ENCODE data around the gene RASA2. TPM values are rescaled to one million over a fixed set of nuclear protein-coding genes. Genes with fewer than 3 reads are reported as not detected.

The RASA2 gene
- total RNA-seq, 1 donor from 2014 or later = 13.2 TPM

GRCh38 chr3:141485641-141486495 lies 959 bp upstream of the RASA2 start:
- no peak for DNase-seq
- Mint-ChIP-seq H3K36me3 (ENCODE audit: unreplicated experiment) (peaks cover 4% of the 10 kb centered on the region), H3K4me3 (ENCODE audit: unreplicated experiment) (peak overlapping the region; percentile 87), H3K9me3 (ENCODE audit: unreplicated experiment) (peaks cover 10% of the 10 kb centered on the region), H3K27ac (ENCODE audit: unreplicated experiment) (peak overlapping the region; percentile 81), H3K27me3 (ENCODE audit: unreplicated experiment) (peaks cover 6% of the 10 kb centered on the region), H3K4me1 (ENCODE audit: low read depth, unreplicated experiment) (peaks cover 16% of the 10 kb centered on the region)
- TF ChIP-seq CTCF (IDR thresholded peaks at IDR 0.05; ENCODE audit: partially characterized antibody, unreplicated experiment) = no peak

GRCh38 chr3:141486496-141486745 lies 406 bp upstream of the RASA2 start:
- Mint-ChIP-seq H3K27ac (ENCODE audit: unreplicated experiment) (peak overlapping the region; percentile 81), H3K9me3 (ENCODE audit: unreplicated experiment) (peaks cover 10% of the 10 kb centered on the region), H3K27me3 (ENCODE audit: unreplicated experiment) (peaks cover 6% of the 10 kb centered on the region), H3K4me3 (ENCODE audit: unreplicated experiment) (peak overlapping the region; percentile 87), H3K36me3 (ENCODE audit: unreplicated experiment) (peaks cover 4% of the 10 kb centered on the region), H3K4me1 (ENCODE audit: low read depth, unreplicated experiment) (peaks cover 16% of the 10 kb centered on the region)
- no peak for DNase-seq
- TF ChIP-seq CTCF (IDR thresholded peaks at IDR 0.05; ENCODE audit: partially characterized antibody, unreplicated experiment) = no peak

- H3K27me3 Mint-ChIP-seq (ENCODE audit: unreplicated experiment) = peaks cover 6% of the 10 kb centered on the region
- H3K36me3 Mint-ChIP-seq (ENCODE audit: unreplicated experiment) = peaks cover 4% of the 10 kb centered on the region
- H3K4me3 Mint-ChIP-seq (ENCODE audit: unreplicated experiment) = peak overlapping the region; percentile 96
- H3K9me3 Mint-ChIP-seq (ENCODE audit: unreplicated experiment) = peaks cover 10% of the 10 kb centered on the region
- TF ChIP-seq CTCF (IDR thresholded peaks at IDR 0.05; ENCODE audit: partially characterized antibody, unreplicated experiment) = no peak
- no peak for DNase-seq
- peak overlapping the region; percentile 91 for H3K27ac Mint-ChIP-seq (ENCODE audit: unreplicated experiment)
- H3K4me1 Mint-ChIP-seq (ENCODE audit: low read depth, unreplicated experiment) = peaks cover 16% of the 10 kb centered on the region
These were observed 860 bp downstream of the RASA2 start for GRCh38 chr3:141487521-141488252.

- Mint-ChIP-seq H3K36me3 (ENCODE audit: unreplicated experiment) (peaks cover 4% of the 10 kb centered on the region), H3K9me3 (ENCODE audit: unreplicated experiment) (peaks cover 10% of the 10 kb centered on the region), H3K4me3 (ENCODE audit: unreplicated experiment) (no peak overlapping the region), H3K27me3 (ENCODE audit: unreplicated experiment) (peaks cover 6% of the 10 kb centered on the region), H3K27ac (ENCODE audit: unreplicated experiment) (no peak overlapping the region), H3K4me1 (ENCODE audit: low read depth, unreplicated experiment) (peaks cover 16% of the 10 kb centered on the region)
- no peak for TF ChIP-seq CTCF (IDR thresholded peaks at IDR 0.05; ENCODE audit: partially characterized antibody, unreplicated experiment)
- no peak for DNase-seq
These were observed 2.4 kb downstream of the RASA2 start for GRCh38 chr3:141489203-141489602.

GRCh38 chr3:141491081-141491480 lies 4.3 kb downstream of the RASA2 start:
- peaks cover 13% of the 10 kb centered on the region for H3K4me1 Mint-ChIP-seq (ENCODE audit: low read depth, unreplicated experiment)
- no peak for TF ChIP-seq CTCF (IDR thresholded peaks at IDR 0.05; ENCODE audit: partially characterized antibody, unreplicated experiment)
- peaks cover 4% of the 10 kb centered on the region for H3K36me3 Mint-ChIP-seq (ENCODE audit: unreplicated experiment)
- H3K4me3 Mint-ChIP-seq (ENCODE audit: unreplicated experiment) = no peak overlapping the region
- peaks cover 6% of the 10 kb centered on the region for H3K9me3 Mint-ChIP-seq (ENCODE audit: unreplicated experiment)
- no peak overlapping the region for H3K27ac Mint-ChIP-seq (ENCODE audit: unreplicated experiment)
- DNase-seq = no peak
- peaks cover 5% of the 10 kb centered on the region for H3K27me3 Mint-ChIP-seq (ENCODE audit: unreplicated experiment)

Measured in glutamatergic neuron (in vitro differentiated cells).